GM18519 (cell line): ENCODE results near the gene MRPS7.
"Not testable (repeated sequence)": the region's sequence is repeated elsewhere in the genome, so short reads cannot be mapped to it uniquely, and the experiment has no call there.

Experiments
- ATAC-seq: cut with Tn5 transposase; IDR thresholded peaks from one replicate; pipeline ENCODE4 v1.9.1; 2021; ENCODE audit warnings: mild to moderate bottlenecking, moderate library complexity; ENCODE audit not compliant: unreplicated experiment, low FRiP score

Gene MRPS7

DNA sequence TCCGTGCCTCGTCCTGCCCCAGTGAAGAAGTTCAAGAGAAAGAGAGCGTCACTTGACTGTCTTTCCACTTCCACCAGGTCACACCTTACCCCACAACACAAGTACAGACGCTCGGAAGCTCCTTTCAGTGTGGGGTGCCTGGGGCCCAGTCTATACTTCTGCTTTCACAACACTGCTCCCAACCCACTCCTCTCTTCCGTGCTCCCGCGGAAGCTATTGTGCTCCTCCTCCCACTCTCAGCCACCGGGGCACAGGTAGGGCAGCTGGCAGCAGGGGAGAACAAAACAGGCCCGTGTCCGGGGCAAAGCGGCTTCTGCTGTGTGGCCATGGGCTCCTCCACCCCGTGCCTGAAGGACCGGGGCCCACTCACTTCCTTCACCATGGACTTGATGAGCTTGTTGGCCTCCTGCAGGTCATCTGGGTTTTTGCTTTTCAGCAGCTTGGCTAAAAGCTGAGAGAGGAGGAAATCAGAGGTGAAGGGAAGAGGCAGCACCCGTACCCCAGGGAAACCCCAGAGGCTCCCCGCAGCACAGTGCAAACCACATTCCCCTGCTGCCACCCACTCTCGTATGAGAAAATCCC lies 19.1 kb upstream of the MRPS7 start:
- no peak for ATAC-seq

GRCh38 chr17:75244133-75244866 lies 17.4 kb upstream of the MRPS7 start:
- ATAC-seq, result no peak

GRCh38 chr17:75245011-75245410 lies 16.7 kb upstream of the MRPS7 start:
- ATAC-seq, result no peak

GRCh38 chr17:75246404-75246803 lies 15.3 kb upstream of the MRPS7 start:
- no peak for ATAC-seq

GRCh38 chr17:75249564-75249963 lies 12.1 kb upstream of the MRPS7 start:
- no peak for ATAC-seq

DNA sequence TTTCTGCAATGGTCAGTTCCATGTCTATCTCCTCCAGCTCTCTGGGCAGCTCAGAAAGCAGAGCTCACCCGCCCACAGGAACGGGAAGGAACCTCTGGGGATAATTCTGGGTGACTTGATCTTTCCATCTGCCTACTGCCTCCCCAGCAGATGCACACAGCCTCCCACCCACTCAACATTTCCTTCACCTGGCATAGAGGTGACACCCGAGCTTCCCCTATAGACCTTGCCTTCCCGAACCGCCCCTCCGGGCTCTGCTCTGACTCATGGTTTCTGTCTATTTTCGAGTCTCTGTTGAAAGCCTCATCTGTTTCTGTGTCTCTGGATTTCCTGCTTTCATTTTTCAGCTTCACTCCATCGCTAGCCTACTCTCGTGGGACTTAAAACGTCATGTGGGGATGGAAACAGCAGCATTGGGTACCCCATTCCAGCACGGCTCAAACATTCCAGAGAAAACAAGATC lies 11.6 kb upstream of the MRPS7 start:
- peak; percentile 67 for ATAC-seq

DNA sequence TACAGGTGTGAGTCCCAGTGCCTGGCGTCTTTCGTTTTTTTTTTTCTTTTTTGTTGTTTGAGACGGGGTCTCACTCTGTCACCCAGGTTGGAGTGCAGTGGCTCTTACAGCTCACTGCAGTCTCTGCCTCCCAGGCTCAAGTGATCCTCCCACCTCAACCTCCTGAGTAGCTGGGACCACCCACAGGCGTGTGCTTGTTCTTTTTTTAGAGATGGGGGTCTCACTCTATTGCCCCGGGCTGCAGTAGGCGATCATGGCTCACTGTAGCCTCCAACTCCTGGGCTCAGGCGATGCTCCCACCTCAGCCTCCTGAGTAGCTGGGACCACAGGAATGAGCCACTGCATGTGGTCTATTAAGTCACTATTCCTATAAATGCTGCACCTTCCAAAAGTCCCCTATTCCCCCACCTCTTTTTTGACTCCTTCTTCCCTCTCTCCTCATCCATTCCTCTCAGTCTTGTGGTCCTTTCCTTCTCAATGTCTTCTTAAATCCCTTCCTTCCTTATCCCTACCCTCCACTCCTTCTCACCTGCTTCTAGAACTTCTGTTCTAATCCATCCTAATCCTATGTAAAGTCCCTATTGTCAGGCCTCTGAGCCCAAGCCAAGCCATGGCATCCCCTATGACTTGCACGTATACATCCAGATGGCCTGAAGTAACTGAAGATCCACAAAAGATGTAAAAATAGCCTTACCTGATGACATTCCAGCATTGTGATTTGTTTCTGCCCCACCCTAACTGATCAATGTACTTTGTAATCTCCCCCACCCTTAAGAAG lies 9.5 kb upstream of the MRPS7 start:
- no peak for ATAC-seq

GRCh38 chr17:75255954-75256698 lies 5.6 kb upstream of the MRPS7 start:
- ATAC-seq, result not testable (repeated sequence)

GRCh38 chr17:75257228-75257627 lies 4.5 kb upstream of the MRPS7 start:
- not testable (repeated sequence) for ATAC-seq

DNA sequence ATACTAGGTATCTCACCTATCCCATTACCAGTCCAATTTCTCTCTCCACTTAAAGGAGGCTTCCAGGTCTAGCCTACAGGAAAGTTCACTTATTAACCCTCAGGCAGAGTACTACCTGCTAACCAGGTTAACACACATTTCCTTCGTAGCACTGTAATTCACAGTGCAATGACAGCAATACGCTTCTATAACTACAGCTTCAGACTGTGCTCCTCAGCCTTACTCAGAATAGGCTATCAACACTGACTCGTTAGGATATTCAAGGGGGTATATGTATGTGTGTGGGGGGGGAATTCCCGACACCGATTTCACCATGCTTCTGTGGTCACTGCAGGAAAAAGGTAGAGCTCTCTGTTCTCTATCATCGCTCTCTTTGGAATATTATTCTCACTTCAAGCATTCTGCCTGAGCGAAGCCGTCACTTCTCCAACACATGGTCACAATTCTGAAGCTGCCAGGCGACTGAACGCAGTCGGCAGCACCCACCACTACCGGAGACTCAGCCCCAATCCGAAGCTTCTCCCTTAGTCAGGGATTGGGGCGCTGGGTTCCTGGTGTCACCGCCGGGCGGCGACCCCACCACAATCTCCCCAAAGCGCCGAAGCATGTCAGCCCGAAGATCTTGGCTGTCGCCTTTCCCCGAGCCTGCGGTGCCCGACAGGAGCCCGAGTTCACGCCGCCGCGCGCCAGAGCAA lies 891 bp upstream of the MRPS7 start:
- ATAC-seq, result peak; percentile 7

DNA sequence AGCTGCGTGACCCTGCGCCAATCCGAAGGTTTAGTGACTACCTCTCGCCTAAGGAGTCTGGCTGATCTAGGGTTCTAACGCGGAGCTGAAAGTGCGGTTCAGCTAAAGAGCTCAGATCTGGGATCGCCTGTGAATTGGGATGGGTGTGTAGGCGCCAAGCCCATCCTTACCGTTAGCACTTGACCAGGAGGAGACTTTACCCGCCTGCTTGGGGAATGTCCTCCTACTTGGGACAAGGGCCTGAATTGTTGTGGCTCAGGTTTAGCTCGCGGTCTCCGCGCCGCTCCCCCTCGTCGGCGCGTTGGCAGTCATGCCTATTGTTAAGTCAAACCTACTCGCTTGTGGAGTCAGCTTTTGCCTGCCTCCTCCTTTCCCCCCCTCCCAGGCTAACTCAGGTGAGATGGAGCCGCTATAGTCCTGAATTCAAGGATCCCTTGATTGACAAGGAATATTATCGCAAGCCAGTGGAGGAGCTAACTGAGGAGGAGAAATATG lies 480 bp downstream of the MRPS7 start:
- no peak for ATAC-seq

GRCh38 chr17:75263055-75263454 lies 1.4 kb downstream of the MRPS7 start:
- no peak for ATAC-seq

GRCh38 chr17:75265614-75266315 lies 4.1 kb downstream of the MRPS7 start:
- ATAC-seq, result no peak

- ATAC-seq, result no peak
Observed at GRCh38 chr17:75266316-75267152, 4.9 kb downstream of the MRPS7 start.

- ATAC-seq, result no peak
Observed at GRCh38 chr17:75267153-75267410, 5.4 kb downstream of the MRPS7 start.

GRCh38 chr17:75267411-75268232 lies 5.9 kb downstream of the MRPS7 start:
- ATAC-seq, result no peak

DNA sequence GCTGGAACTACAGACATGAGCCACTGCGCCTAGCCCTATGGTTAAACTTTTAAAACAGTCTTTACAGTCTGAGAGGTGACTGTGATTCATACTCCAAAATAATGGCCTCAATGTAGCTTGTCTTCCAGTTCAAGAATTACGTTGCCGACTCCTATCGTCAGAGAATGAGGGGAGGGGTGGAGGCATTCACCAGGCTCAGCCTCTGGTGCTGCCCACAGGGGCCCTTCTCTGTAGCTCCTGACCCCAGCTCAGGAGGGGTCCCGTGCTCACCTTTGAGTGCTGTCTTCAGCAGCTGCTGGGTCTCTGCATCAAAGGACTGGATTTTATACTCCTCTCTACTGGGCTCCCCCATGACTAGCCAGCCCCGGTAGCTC lies 8.2 kb downstream of the MRPS7 start:
- ATAC-seq, result no peak
